Hepatocyte (in vitro differentiated cells): ENCODE results near the gene HSPB9.

Source experiments
- CTCF ChIP-seq: fragments of 200-600 bp; sonication (generic); IDR thresholded peaks from 2 replicates; pipeline ENCODE4 v1.5.1; 2016; ENCODE audit warnings: antibody characterized with exemption, mild to moderate bottlenecking; ENCODE audit not compliant: poor library complexity
- EZH2 ChIP-seq: fragments of 200-600 bp; sonication (generic); IDR thresholded peaks from 2 replicates; pipeline ENCODE4 v1.6.1; 2016; ENCODE audit warnings: antibody characterized with exemption, mild to moderate bottlenecking, borderline replicate concordance

DNA sequence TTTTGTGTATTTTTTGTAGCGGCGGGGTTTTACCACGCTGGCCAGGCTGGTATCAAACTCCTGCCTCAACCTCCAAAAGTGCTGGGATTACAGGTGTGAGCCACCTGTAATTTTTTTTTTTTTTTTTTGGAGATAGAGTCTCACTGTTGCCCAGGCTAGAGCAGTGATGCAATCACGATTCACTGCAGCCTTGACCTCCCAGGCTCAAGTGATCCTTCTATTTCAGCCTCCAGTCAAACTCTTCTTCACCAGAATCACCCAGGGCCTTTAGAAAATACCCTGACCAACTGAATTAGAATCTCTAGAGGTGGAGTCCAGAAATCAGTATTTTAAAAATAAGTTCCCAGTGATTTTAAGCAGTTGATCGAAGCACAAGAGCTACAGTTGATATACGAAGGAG lies 12.5 kb downstream of the HSPB9 start:
- TF ChIP-seq CTCF: no peak
- no peak for TF ChIP-seq EZH2
